HepG2 (cell line): Measurements from ENCODE around the gene ZFP64. TPM values are rescaled to one million over a fixed set of nuclear protein-coding genes. Genes with fewer than 3 reads are reported as not detected.

Experiments used
- ARID5B ChIP-seq: IDR thresholded peaks from 2 replicates; pipeline ENCODE4 v1.4.0; 2020; ENCODE audit warnings: mild to moderate bottlenecking, missing genetic modification reagents
- ATF3 ChIP-seq: sonication (generic); formaldehyde crosslinking; IDR thresholded peaks from 2 replicates; pipeline ENCODE4 v1.4.0; 2020; ENCODE audit warnings: missing genetic modification reagents
- CHCHD3 ChIP-seq: sonication (generic); formaldehyde crosslinking; IDR thresholded peaks from 2 replicates; pipeline ENCODE4 v1.8.0; 2022; ENCODE audit warnings: mild to moderate bottlenecking, missing genetic modification reagents, moderate library complexity
- DNMT1 ChIP-seq: sonication (generic); formaldehyde crosslinking; IDR thresholded peaks from 2 replicates; pipeline ENCODE4 v1.5.1; 2020; ENCODE audit warnings: mild to moderate bottlenecking, missing genetic modification reagents
- MIER3 ChIP-seq: IDR thresholded peaks from 2 replicates; pipeline ENCODE4 v1.6.1; 2016; ENCODE audit warnings: missing compliant biosample characterization, borderline replicate concordance
- NCOA5 ChIP-seq: sonication (generic); formaldehyde crosslinking; IDR thresholded peaks from 2 replicates; pipeline ENCODE4 v1.4.0; 2020; ENCODE audit warnings: missing genetic modification reagents
- NFIB ChIP-seq: sonication (generic); formaldehyde crosslinking; IDR thresholded peaks from 2 replicates; pipeline ENCODE4 v1.9.0; 2021; ENCODE audit warnings: missing genetic modification reagents, mild to moderate bottlenecking, borderline replicate concordance
- NR2F2 ChIP-seq: IDR thresholded peaks from 2 replicates; pipeline ENCODE4 v1.6.1; 2012; ENCODE audit warnings: low read depth, inconsistent platforms, borderline replicate concordance
- POLR2AphosphoS2 ChIP-seq: IDR thresholded peaks from 2 replicates; pipeline ENCODE4 v1.6.1; 2011; ENCODE audit warnings: low read depth, low read length, improper control_type of control experiment
- RNF219 ChIP-seq: sonication (generic); formaldehyde crosslinking; IDR thresholded peaks from 2 replicates; pipeline ENCODE4 v1.5.0; 2020; ENCODE audit warnings: mild to moderate bottlenecking, missing genetic modification reagents
- SAFB2 ChIP-seq: sonication (generic); formaldehyde crosslinking; IDR thresholded peaks from 2 replicates; pipeline ENCODE4 v1.5.1; 2020; ENCODE audit warnings: missing genetic modification reagents, low read depth, mild to moderate bottlenecking, borderline replicate concordance
- USF2 ChIP-seq, 2 experiments: sonication (generic) in 1 of 2; formaldehyde crosslinking in 1 of 2; IDR thresholded peaks; 2 replicates each; pipeline versions ENCODE4 v1.5.1 to v1.6.1; 2011 to 2020; ENCODE audit warnings: borderline replicate concordance in 1 of 2, low read depth in 1 of 2, low read length in 1 of 2, mild to moderate bottlenecking in 1 of 2, missing genetic modification reagents in 1 of 2, moderate library complexity in 1 of 2
- YEATS2 ChIP-seq: sonication (generic); formaldehyde crosslinking; IDR thresholded peaks from 2 replicates; pipeline ENCODE4 v1.4.0; 2020; ENCODE audit warnings: missing genetic modification reagents, borderline replicate concordance
- ZBTB7B ChIP-seq: sonication (generic); formaldehyde crosslinking; IDR thresholded peaks from 2 replicates; pipeline ENCODE4 v1.4.0; 2020; ENCODE audit warnings: missing genetic modification reagents
- ZFX ChIP-seq: sonication (generic); formaldehyde crosslinking; IDR thresholded peaks from 2 replicates; pipeline ENCODE4 v1.4.0; 2020; ENCODE audit warnings: mild to moderate bottlenecking, low read depth, missing genetic modification reagents, moderate library complexity
- ZNF12 ChIP-seq: sonication (generic); formaldehyde crosslinking; IDR thresholded peaks from 2 replicates; pipeline ENCODE4 v1.5.0; 2020; ENCODE audit warnings: missing genetic modification reagents
- ZNF205 ChIP-seq: IDR thresholded peaks from 2 replicates; pipeline ENCODE4 v1.6.1; 2018; ENCODE audit warnings: missing biosample characterization, missing genetic modification reagents
- ZNF260 ChIP-seq: sonication (generic); formaldehyde crosslinking; IDR thresholded peaks from 2 replicates; pipeline ENCODE4 v1.4.0; 2020; ENCODE audit warnings: missing genetic modification reagents, low read depth, mild to moderate bottlenecking, borderline replicate concordance
- ZNF577 ChIP-seq: sonication (generic); formaldehyde crosslinking; IDR thresholded peaks from 2 replicates; pipeline ENCODE4 v1.4.0; 2020; ENCODE audit warnings: mild to moderate bottlenecking, low read depth, missing genetic modification reagents, borderline replicate concordance
- ZNF614 ChIP-seq: IDR thresholded peaks from 2 replicates; pipeline ENCODE4 v1.6.1; 2018; ENCODE audit warnings: missing biosample characterization, missing genetic modification reagents, inconsistent platforms, borderline replicate concordance
- ZNF792 ChIP-seq: IDR thresholded peaks from 2 replicates; pipeline ENCODE4 v1.6.1; 2016
- polyA plus RNA-seq, 8 experiments: library from polyadenylated mRNA; depleted of rRNA in 3 of 8; stranded (reverse) in 7 of 8; unstranded in 1 of 8; fragments of >200 nt; fragmentation: Illumina TruSeq in 4 of 8; extraction: Trizol in 4 of 8; gene quantifications; 2 replicates each; pipeline versions ENCODE4 v1.2.1 to v1.2.3, GENCODE V29; 2011 to 2016; ENCODE audit warnings: low read depth in 4 of 8, missing spikeins in 1 of 8, mixed read lengths in 1 of 8; ENCODE audit not compliant: insufficient read depth in 1 of 8
- total RNA-seq, 5 experiments: library from RNA; depleted of rRNA; stranded (reverse); fragments of >200 nt; fragmentation: Illumina TruSeq; extraction: Trizol; gene quantifications; 2 replicates each; pipeline ENCODE4 v1.2.3, GENCODE V29; 2016; ENCODE audit warnings: low read depth in 1 of 5

Gene ZFP64
- total and polyA plus RNA-seq, 2 of the 13 experiments (the other 11 are each of a cell fraction or from before 2014, with no cell fraction given): 12.0 to 24.3 TPM

GRCh38 chr20:52234302-52235045 lies 42.9 kb upstream of the ZFP64 start (continued):
- TF ChIP-seq ZNF577 (CRISPR knock-in tag) (no peak), ZNF792 (CRISPR knock-in tag) (no peak), ZNF614 (CRISPR knock-in tag) (peak; percentile 64; the same call in 1 of the 2 replicates), DNMT1 (CRISPR knock-in tag) (no peak), NR2F2 (peak; percentile 71), CHCHD3 (CRISPR knock-in tag) (no peak), USF2 (IDR thresholded peaks at IDR 0.05; ENCODE audit: low read depth, low read length) (no peak), USF2 (CRISPR knock-in tag; IDR thresholded peaks at IDR 0.05; ENCODE audit: borderline replicate concordance) (no peak), ZFX (peak; percentile 57), ZNF260 (CRISPR knock-in tag) (no peak), ARID5B (CRISPR knock-in tag) (peak; percentile 75), SAFB2 (CRISPR knock-in tag) (0 out of 2 replicates have a peak, but pooled peaks have one; percentile 44), MIER3 (CRISPR knock-in tag) (no peak), POLR2AphosphoS2 (no peak), ZNF12 (CRISPR knock-in tag) (peak; percentile 80), ZBTB7B (CRISPR knock-in tag) (no peak), NFIB (CRISPR knock-in tag) (no peak), NCOA5 (CRISPR knock-in tag) (no peak), YEATS2 (CRISPR knock-in tag) (peak; percentile 73; the same call in 1 of the 2 replicates), ATF3 (CRISPR knock-in tag) (0 out of 2 replicates have a peak, but pooled peaks have one; percentile 57), ZNF205 (CRISPR knock-in tag) (no peak), RNF219 (no peak)
